ENCODE results near the gene CCR2.

CCR2 gene

GRCh38 chr3:46406788-46407611, 53.1 kb downstream of the CCR2 start, which contains the start of the genes CCR5AS and CCRL2:
Gene CCR5AS, minus strand, starts transcription at chr3:46407066.
Gene CCRL2, plus strand, starts transcription at chr3:46407259. Its CDS starts 821 bp downstream, at chr3:46408080.
- no peak for DNase-seq

- DNase-seq, result no peak
Measured at GRCh38 chr3:46407970-46408369, 54.1 kb downstream of the CCR2 start.

GRCh38 chr3:46408853-46409252, 54.9 kb downstream of the CCR2 start:
- DNase-seq, result no peak

- DNase-seq, result no peak
Measured at GRCh38 chr3:46409739-46410489, 56.0 kb downstream of the CCR2 start.
